GM18498 (cell line): Measurements from ENCODE around the gene MIGA2.

Experiments
- ATAC-seq: cut with Tn5 transposase; IDR thresholded peaks from one replicate; pipeline ENCODE4 v1.9.1; 2021; ENCODE audit warnings: mild to moderate bottlenecking, moderate library complexity; ENCODE audit not compliant: unreplicated experiment

The MIGA2 gene

DNA sequence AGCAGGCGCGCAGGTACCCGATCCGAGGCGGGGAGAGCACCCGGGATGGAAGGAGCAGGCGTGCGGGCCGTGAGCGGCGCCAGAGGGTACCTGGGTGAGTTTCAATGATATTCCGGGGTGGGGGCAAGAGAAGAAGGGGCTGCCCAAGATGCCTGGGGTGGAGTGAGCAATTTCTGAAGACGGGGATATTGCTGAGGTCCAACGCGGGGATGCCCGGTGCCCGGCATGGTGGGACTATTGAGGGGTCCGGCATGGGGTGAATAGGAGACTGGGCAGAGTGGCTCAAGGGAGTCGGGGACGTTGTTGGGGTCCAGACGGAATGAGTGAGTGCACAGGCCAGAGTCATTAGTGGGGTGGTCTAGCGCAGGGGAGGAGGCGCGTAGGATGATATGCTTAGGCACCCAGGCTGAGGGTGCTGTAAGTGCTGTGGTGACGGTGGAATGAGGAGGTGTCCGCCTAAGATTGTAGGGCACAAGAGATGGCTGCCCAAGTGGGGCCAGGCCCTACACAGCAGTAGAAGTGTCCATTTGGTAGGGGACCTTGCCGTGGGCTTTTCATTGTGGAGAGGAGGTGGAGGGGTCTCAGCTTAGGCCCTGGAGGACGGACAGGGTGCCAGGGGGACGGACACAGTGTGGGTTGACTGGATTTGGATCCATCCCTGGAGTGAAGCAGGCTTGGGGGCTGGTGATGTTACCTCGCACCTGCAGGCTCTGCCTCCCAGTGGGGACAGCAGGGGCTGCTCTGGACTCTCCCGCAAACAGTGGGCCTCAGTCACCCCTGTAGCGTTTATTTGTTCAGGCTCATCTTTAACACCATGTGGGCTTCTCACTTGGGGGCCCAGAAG lies 719 bp downstream of the MIGA2 start:
- ATAC-seq = no peak

DNA sequence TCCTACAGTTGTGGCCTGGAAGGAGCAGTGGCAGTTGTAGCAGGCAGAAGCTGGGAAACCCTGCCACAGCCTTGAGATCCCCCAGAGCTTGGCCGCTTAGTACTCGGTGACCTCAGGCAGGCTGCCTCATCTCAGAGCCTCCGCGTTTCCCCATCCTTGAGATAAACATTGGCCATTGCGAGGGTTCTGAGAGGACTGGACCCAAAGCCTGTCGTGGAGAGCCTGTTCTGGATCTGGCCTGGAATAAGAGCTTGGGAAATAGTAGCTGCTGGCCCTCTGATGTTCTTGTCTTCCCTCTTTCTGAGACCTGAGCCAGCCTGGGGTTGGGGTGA lies 1.3 kb downstream of the MIGA2 start:
- ATAC-seq = no peak

DNA sequence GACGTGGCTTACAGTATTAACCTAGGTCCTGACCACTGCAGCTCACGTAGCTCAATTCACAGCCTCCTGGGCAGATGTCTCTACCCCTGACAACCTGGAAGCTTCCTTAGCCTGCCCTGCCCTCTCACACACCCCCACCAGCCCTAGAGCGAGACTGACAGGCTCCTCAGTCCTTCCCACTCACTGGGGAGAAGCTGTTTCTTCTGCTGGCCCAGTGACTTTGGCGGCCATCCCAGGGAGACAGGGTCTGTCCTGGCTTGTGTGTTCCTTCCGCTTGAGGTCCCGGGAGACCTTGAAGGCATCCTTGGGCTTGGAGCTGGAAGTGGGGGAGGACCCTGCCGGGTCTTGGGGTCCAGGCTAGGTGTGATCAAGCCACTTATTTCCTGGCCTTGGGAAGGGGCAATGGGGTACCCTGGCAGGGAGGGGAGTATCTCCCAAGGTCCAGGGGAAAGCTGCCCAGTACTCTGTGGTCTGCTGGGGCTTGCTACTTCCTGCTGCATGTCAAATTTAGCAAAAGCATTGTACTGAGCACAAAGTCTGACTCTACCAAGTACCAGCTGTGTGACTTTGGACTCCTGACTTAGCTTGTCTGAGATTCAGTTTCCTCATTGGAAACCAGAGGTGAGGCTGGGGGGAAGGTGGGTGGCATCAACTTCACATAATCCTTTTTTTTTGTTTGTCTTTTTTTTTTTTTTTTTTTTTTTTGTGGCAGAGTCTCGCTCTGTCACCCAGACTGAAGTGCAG lies 1.9 kb downstream of the MIGA2 start:
- ATAC-seq = no peak

DNA sequence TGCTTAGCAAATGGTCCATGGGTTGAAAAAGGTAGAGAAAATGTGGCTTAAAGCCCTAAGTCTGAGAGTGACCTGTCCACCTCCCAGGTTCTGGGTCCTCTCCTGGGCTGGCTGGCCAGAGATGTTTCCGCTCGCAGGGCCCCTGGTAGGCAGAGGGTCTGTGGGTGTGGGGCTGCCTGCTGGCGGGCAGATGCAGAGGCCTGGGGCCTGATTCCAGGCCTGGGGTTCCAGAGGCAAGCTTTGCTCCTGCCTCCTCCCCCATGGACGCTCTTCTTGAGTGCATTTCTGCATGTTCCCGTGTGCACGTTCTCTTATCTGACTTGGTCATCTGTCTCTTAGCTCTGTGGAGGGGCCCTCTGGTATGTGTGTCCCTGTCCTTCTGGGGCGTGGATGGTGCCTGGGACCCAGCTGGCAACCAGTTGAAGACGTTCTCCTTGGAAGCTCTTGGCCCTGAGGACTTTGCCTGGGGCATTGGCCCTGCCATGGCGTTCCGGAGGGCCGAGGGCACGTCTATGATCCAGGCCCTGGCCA lies 3.8 kb downstream of the MIGA2 start:
- no peak for ATAC-seq

DNA sequence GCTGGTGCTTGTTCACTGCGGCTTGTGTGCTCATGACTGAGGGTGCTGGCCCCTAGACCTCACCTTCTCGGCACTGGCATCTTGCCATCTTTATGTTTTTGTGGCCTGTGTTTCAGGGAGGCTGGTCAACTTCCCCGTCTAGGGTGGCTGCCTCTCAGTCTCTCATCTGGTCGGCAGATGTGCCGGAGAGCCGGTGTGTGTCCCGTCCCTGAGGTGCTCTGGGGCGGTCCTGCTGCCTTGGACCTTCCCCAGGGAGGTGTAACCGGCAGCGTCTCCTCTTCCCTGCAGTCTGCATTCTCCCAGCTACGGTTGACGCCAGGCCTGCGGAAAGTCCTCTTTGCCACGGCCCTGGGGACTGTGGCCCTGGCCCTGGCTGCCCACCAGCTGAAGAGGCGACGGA lies 5.6 kb downstream of the MIGA2 start:
- no peak for ATAC-seq

DNA sequence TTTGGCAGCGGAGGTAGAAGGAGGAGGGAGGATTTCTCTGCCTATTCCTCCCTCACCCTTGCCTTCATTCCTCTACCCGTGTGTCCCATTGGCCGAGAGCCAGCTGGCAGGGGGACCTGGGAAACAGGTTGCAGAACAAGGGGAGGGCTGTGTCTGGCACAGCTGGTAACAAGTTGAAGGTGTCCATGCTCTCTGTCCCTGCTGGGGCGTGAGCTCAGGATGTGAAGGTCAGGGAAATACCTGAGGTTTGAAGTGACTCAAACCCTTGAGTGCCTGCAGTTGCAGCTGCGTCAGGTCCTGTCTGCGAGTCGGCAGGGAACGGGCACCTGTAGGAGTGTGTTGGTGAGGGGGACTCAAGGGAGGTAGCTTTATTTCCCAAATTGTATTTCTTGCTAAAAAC lies 16.2 kb downstream of the MIGA2 start:
- no peak for ATAC-seq

DNA sequence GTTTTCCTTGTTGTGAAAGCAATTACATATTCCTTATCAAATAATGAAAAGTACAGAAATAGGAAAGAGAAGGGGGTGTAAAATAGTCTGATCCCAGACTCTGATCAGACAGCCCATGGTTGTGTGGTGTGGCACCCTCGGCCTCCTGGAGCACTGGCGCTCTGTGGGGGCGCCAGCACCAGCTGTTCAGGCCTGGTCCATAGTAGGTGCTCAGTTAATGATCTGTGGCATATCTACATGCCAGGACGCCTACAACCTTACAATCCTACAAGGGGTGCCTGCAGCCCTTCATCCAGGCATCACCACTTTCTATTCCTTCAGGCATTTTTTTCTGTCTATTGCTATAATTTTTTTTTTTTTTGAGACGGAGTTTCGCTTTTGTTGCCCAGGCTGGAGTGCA lies 16.6 kb downstream of the MIGA2 start:
- ATAC-seq = no peak

DNA sequence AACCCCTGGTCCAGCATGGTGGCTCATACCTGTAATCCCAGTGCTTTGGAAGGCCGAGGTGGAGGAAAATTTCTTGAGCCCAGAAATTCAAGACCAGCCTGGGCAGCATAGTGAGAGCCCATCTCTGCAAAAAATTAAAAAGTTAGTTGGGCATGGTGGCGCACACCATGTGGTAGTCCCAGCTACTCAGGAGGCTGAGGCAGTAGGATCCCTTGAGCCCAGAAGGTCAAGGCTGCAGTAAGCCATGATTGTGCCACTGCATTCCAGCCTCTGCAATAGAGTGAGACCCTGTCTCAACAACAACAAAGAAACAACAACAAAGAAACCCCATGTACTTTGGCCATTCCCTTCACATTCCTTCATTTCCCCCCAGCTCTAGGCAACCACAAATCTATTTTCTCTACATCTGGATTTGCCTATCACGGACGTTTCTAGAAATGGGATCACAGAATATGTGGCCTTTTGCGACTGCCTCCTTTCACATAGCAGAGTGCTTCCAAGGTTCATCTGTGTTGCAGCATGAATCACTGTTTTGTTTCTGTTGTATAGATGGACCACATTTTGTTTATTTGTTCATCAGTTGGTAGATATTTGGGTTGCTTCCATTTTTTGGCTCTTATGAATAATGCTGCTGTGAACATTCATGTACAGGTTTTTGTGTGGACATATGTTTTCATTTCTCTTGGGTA lies 17.9 kb downstream of the MIGA2 start:
- no peak for ATAC-seq

DNA sequence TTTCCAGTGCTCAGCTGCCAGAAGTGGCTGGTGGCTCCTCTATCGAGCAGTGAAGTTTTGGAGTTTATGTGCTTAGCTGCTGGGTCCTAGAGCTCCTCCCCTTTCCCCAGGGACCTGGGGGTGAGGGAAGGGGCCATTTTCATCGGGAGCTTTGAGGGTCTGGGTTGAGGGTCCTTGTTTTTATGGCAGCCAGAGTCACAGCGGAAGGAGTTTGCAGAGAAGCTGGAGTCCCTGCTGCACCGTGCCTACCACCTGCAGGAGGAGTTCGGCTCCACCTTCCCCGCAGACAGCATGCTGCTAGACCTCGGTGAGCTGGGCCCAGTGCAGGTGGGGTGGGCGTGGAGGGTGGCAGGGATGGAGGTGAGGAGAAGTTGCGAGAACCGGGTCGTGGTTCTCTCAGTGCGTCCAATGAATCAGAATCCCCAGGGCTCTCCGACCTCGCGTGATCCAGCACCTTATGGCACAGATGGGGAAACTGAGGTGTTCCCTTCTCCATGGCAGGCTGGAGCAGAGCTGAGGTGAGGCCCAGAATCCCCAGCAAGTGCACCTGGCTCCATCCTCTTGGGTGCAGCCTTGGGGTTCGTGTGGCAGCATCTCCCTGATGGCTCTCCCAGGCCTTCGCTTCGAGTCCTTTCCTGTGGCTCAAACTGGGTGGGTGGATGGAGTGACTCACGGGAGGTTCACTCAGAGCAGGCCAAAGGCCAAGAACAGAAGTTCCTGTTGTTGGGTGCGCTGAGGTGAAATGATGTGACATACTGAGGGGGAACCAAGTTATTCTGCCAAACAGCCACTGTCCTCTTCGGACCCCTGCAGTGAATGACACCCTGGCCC lies 22.8 kb downstream of the MIGA2 start:
- ATAC-seq = no peak

DNA sequence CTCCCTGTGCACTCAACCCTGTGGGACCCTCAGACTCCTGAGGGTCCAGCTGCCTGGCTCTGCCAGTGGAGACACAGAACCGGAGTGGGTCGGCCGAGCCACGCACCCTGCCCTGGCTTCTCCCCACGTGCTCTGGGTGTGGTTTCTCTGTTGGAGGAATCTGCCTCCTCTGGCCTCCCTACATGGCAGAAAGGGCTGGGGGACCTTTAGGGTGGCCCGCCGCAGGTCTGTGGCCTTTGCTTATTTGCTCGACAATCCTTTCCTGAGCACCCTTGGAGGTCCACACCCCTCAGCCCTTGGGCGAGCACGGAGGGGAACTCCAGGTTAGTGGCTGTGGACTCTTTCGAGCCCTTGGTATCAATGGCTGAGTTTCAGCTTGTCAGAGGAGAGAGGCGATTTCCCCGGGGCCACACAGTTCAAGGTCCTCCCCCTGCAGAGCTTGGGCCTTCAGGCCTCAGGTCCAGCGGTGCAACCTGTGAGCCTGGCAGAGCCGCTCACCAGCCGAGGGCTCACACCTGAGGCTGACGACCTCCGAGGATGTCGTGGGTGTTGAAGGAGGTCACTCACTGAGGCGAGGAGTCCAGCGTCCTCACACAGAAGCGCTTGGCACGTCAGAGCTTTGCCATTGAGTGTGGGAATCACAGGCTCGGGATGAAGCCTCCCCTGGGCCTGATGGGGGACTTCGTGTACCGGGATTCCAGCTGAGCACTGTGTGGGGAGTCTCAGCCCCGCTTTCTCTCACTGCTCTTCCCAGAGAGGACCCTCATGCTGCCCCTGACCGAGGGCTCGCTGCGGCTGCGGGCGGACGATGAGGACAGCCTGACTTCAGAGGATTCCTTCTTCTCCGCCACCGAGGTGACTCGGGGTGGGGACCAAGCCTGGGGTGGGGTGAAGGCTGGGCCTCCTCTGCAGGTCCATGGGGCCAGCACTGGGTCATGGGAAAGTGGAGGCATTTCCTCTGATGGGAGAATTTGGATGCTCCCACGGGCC lies 23.7 kb downstream of the MIGA2 start:
- ATAC-seq = no peak

DNA sequence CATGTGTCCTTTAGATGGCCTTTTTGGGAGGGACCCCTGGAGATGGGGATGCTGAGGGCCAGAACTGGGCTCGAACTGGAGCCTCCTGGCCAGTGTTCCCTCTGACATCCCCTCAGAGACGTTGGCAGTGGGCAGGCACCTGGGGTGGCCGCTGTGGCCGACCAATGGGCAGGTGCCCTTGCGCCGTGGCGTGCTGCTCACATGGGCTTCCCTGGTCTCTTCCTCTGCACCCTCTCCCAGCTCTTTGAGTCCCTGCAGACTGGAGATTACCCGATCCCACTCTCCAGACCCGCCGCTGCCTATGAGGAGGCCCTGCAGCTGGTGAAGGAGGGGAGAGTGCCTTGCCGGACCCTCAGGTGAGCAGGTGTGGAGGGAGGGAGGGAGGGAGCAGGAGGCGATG lies 24.6 kb downstream of the MIGA2 start:
- ATAC-seq = no peak

DNA sequence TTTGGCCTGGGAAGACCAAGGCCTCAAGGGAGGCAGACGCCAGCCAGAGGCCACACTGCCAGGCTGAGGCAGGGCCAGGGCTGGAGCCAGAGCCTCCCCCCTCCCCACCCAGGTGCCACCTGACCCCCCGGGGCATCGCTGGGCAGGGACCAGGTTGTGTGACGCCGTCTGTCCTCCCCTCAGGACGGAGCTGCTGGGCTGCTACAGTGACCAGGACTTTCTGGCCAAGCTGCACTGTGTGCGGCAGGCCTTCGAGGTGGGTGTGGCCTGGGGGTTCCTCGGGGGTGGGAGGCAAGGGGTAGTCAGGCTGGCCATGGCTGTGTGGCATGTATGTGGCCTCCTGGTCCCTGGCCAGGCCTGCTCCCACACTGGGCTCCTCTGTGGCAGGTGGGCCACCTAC lies 26.6 kb downstream of the MIGA2 start:
- no peak for ATAC-seq

DNA sequence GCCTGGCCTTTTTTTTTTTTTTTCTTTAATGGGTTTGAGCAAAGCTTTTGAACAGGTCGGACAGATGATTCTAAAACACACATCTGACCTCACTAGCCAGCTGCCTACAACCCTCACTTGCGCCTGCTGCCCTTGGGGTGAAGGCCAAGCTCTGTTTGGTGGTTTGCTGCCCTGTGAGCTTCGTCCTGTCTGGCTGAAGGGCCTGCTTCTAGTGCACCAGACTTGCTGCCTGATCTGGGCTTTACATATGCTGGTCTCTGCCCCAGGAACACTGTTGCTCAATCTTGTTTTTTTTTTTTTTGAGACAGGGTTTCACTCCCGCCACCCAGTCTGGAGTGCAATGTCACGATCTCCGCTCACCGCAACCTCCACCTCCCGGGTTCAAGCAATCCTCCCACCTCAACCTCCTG lies 28.1 kb downstream of the MIGA2 start:
- no peak for ATAC-seq

DNA sequence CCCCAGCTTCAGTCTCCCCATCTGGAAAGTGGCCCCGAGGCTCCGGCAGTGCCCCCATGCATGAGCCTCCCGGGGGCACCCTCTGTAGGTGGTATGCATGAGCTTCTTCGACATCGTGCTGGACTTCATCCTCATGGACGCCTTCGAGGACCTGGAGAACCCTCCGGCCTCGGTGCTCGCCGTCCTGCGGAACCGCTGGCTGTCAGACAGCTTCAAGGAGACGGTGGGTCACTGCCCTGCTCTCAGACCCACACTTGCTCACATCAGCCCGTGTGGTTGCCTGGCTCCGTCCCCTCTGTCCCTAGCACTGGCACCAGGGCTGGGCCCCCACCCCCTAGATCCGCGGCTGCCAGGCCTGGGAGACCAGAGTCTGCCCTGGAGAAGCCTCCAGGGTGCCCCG lies 31.7 kb downstream of the MIGA2 start:
- no peak for ATAC-seq

DNA sequence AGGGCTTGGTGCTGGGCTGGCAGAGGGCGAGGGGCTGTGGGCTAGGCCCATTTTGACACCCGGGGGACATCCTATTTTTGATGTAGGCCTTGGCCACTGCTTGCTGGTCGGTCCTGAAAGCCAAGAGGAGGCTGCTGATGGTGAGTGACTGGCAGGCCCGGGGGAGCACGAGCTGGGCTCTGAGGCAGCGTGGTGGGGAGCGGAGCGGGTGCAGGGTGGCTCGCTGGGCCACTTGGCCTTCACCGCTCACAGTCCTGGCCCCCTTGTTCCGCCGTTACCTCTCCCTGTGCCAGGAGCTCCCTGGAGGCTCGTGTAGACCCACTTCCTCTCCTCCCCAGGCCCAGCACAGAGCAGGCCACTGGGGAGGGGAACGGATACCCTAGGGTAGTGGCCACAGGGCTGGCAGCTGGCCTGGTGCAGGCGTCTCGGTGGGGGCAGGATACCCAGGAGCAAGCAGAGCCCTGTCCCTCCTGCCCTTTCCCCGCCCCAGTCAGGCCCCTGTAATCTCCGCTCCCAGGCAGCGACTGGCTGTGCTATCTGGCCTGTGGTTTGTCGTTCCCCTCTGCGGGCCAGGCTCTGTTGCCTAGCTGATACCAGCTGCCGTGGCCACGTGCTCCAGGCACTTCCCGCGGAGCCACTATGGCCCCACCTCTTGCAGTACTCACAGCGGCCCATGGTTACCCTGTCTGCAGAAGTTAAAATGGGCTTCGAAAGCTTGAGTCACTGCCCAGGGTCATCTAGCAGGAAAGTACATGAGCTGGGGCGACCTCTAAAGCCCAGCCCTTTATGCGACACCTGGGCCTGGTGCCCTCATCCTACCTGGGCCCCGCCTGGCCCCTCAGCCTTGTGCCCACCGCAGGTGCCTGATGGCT lies 32.8 kb downstream of the MIGA2 start:
- ATAC-seq = peak; percentile 84

DNA sequence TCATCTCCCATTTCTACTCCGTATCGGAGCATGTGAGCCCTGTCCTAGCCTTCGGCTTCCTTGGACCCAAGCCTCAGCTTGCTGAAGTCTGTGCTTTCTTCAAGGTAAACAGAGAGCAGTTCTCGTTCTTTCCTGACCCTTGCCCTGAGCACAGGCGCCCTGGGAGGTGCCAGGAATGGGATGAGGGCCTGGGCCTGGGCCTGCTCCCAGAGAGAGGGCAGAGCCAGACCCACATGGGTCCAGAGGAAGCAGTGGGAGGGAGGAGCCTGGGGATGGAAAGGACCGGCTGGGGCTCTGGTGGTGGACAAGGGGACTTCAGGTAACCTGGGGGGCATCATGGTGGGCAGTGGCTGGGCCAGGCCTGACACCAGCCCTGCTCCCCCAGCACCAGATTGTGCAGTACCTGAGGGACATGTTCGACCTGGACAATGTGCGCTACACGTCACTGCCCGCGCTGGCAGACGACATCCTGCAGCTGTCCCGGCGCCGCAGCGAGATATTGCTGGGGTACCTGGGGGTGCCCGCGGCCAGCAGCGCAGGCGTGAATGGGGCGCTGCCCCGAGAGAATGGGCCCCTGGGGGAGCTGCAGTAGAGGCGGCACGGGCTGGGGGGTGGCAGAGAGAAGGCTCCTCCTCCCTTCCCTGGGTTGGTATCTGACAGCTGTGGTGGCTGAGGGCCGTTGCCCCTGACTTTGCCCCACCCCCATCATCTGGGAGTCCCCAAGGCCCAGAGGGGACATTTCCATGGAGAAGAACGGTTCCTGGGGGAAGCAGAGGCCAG lies 33.6 kb downstream of the MIGA2 start:
- no peak for ATAC-seq

DNA sequence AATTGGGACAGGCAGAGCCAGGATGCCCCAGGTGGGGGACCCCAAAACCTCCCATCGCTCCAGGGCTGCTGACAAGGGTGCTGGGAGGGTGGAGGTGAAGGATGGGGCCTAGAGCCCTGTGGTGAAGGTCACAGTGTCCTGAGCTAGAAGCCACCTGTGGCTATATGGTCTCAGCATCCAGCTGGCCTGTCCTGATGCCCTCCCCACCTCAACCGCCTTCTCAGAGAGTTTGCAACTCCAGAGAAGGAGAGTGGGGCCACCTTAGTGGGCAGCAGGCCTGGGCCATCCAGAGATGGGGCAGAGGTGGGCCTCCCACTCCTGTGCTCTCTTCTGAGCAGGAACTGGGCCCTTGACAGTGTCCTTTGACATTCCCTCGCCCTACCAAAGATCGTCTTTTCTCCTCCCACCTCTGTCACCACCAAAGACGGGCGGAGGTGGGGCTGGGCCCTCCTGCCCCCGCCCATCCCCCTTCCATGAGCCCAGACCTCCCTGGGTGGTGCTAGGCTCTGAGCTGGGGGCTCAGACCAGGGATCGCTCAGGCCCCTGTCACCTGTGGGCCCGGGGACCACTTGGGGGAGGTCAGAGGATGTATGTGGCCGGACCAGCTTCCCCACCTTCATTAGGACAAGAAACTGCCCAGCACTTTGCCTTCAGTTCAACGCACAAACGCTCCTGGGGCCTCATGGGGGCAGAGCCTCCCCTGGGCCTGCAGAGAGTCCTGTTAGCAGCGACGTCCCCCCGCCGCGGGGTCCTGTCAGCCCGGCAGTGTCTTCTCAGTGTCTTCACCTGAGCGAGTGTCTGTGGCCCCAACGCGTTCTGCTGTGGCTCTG lies 34.5 kb downstream of the MIGA2 start:
- ATAC-seq = no peak
